Astrocyte of the spinal cord (primary cell): ENCODE data around the gene CLECL1.

Experiments used
- DNase-seq: peaks from one replicate; pipeline ENCODE4 v3.0.0; 2011; ENCODE audit warnings: low read depth, low spot score
- H3K4me3 ChIP-seq: 2 replicates; pipeline ENCODE4 v1.5.1; 2011; ENCODE audit warnings: low read depth, mild to moderate bottlenecking, low read length, moderate library complexity
- CTCF ChIP-seq: IDR thresholded peaks from 2 replicates; pipeline ENCODE4 v1.5.1; 2012; ENCODE audit warnings: low read depth, mild to moderate bottlenecking, low read length, inconsistent platforms
- in situ Hi-C: cut with HindIII; loops from 2 replicates; pipeline ENCODE4 v1.10.0; 2017; ENCODE audit warnings: low sequenced_read_pairs

Gene CLECL1

GRCh38 chr12:9674226-9674590 lies 58.7 kb downstream of the CLECL1 start:
- H3K4me3 ChIP-seq, result no peak overlapping the region
- no peak for TF ChIP-seq CTCF
- no peak for DNase-seq
- in situ Hi-C loops, result no loop called here

- in situ Hi-C loops, result no loop called here
- no peak overlapping the region for H3K4me3 ChIP-seq
- peak; percentile 96 for DNase-seq
- TF ChIP-seq CTCF, result no peak
Observed at GRCh38 chr12:9673404-9674225, 59.3 kb downstream of the CLECL1 start.
